AG09319 (cell line): Measurements from ENCODE around the gene DNAH8.

Experiments
- DNase-seq: peaks from one replicate; pipeline ENCODE4 v3.0.0-alpha.2; 2010; ENCODE audit warnings: low read depth; ENCODE audit errors: extremely low read depth
- CTCF ChIP-seq: IDR thresholded peaks from 2 replicates; pipeline ENCODE4 v1.5.1; 2011; ENCODE audit warnings: low read depth, mild to moderate bottlenecking, inconsistent platforms, low read length, moderate library complexity

Gene DNAH8

DNA sequence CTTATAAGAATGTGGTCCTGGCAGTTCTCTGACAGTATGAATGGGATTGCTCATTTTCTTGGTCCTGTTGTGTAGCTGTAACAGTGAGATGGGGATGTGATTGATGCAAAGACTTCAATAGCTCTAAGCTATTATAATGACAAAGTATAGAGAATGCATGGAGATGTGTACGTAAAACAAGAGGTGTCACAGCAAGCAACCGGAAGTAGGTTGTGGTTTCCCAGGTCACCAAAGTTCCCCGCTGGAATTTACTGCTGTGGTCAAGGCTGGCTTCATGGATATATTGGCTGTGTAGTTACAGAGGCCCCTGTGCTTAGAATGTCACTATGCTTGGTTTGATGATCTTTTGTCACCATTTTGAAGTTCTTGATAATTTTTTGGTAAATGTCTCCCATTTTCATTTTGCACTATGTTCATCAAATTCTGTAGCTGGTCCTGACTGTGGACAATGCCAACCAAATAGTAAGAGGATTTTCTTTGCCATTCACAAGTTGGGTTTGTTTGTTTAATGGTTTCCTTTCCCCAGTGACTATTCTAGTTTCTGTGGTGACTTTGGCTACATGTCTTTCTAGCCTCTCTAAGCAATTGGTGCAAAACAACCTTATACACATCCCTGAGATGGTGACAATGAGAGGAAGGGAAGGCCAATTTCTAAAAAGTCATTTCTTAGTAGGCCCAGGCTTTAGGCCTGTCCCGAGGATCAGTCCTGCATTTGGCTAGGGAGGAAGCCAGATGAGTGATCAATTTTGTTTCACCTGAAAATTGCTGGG, 10.5 kb downstream of the DNAH8 start:
- no peak for DNase-seq

GRCh38 chr6:38728203-38728602, 13.1 kb downstream of the DNAH8 start:
- no peak for DNase-seq
- TF ChIP-seq CTCF = no peak

More for the DNA sequence above, 10.5 kb downstream of the DNAH8 start:
- TF ChIP-seq CTCF = no peak

DNA sequence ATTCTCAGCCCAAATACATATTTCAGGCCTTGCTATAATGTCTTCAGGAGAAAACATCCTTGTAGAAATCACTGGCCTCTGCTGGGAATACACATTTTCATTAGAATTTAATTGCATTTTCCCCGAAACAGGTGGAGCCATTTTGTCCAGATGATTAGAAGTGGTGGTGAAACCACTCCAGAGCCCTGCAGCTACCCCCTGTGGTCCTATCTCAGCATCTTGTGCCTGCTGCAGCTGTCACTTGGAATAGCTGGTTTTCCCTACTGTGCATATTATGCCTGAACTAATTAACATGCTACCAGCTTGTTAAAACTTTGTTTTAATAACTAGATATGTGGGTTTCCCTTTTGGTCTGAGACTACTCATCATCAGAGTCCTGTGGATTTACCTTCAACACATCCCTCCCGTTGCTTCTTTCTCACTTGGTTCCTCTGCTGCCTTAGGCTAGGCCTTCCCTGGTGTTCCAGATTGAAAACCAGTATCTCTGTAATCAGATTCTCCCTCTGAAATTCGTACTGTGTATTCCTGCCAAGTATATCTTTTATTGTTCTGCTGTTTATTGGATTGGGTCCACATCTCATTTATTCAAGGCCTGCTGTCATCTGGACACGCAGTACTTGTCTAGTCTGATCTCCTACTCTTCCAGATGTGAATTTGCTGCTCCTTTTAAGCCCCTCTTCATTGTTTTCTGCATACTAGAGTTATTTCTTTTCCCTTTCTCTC, 15.2 kb downstream of the DNAH8 start:
- TF ChIP-seq CTCF = no peak
- DNase-seq = no peak

DNA sequence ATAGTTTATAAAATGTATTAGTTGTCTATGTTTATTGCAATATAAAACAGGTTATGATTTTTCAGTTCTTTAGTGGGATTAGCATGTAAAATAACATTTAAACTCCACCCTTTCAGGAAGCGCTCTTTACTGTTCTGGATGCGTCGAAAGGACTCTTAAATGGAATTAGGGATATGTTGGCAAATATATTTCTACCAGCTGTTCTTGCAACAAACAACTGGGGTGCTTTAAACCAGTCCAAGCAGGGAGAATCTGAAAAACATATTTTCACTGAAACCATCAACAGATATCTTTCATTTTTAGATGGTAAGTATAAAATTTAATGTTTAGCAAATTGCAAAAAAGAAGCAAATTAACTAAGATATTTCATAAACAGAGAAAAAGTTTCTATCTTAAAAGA, 21.8 kb downstream of the DNAH8 start:
- no peak for TF ChIP-seq CTCF
- DNase-seq = no peak

- TF ChIP-seq CTCF = no peak
- no peak for DNase-seq
These were observed 23.1 kb downstream of the DNAH8 start for GRCh38 chr6:38738261-38738660.

DNA sequence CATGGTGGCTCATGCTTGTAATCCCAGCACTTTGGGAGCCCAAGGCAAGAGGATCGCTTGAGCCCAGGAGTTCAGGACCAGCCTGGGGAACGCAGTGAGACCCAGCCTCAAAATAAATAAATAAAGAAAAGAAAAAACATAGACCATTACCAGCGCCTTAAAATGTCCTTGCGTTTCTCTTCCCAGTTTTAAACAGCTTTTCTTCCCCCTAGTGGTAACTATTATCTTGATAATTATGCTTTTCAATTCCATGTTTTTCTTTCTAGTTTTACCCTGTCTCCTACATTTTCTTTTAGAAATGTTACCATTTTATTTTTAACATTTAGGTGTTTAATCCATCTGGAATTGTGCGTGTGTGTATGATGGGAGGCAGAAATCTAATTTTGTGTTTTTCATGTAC, 24.4 kb downstream of the DNAH8 start:
- no peak for DNase-seq
- peak; percentile 19; the same call in 1 of the 2 replicates for TF ChIP-seq CTCF

DNA sequence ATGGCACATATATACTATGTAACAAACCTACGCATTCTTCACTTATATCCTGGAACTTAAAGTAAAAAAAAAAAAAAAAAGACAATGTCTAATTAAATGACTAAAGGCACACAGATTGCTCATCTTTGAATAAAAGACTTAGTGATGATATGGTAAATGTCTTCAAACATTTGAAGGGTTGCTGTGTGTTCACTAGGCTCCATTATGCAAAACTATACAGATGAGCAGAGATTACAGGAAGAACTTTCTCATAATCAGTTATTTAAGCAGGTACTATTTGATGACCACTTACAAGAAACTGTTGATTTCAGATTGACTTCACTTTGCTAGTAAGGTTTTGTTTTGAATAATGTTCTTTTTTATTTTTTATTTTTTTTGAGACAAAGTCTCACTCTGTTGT, 34.4 kb downstream of the DNAH8 start:
- TF ChIP-seq CTCF = no peak
- no peak for DNase-seq
